NCI-H82 treated with DMSO at 0.1 percent for 48 hours (cell line): ENCODE data around the gene ARHGEF35.
"Not testable (repeated sequence)": the region's sequence is repeated elsewhere in the genome, so short reads cannot be mapped to it uniquely, and the experiment has no call there.

Experiments used
- DNase-seq: peaks from one replicate; lab custom pipeline; 2025; ENCODE audit not compliant: unreplicated experiment; lab: John Stamatoyannopoulos, UW

Gene ARHGEF35

GRCh38 chr7:144179165-144179479 is 16.5 kb downstream of the ARHGEF35 start:
- not testable (repeated sequence) for DNase-seq

DNA sequence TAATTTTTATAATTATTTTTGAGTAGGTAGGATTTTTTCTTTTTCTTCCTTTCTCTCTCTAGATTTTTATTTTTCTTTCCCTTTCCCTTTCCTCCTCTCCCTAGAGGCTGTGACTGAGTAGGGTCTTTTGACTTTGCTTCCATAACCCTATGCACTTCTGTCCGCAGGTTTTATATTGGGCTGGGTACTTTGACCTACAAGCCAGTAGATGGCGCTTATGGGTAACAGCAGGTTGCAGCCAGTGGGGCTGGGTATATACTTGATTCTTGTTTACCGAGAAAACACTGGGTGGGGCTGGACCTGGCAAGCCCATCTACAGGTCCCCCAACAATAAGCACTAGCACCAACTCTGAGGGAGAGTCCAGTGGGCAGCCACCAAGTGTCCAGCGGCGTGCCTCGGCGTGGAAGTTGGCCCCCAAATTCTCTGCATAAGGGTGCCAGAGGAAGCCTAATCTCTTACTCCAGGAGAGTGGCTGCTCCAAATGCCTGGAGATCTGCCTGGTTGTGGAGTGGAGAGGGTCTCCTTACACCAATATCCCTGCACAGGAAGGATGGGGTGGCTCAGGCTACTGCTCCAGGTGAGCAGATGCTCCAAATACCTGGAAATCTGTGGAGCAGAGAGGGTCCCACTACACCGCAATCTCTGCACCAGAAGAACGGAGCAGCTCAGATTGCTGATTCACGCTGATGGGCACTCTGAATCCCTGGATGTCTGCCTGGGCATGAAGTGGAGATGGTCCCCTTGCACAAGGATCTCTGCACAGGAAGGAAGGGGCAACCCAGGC is 17.1 kb downstream of the ARHGEF35 start:
- not testable (repeated sequence) for DNase-seq

GRCh38 chr7:144174613-144175012 is 21.0 kb downstream of the ARHGEF35 start:
- DNase-seq, result no peak

GRCh38 chr7:144171594-144172350 is 23.9 kb downstream of the ARHGEF35 start:
- not testable (repeated sequence) for DNase-seq

DNA sequence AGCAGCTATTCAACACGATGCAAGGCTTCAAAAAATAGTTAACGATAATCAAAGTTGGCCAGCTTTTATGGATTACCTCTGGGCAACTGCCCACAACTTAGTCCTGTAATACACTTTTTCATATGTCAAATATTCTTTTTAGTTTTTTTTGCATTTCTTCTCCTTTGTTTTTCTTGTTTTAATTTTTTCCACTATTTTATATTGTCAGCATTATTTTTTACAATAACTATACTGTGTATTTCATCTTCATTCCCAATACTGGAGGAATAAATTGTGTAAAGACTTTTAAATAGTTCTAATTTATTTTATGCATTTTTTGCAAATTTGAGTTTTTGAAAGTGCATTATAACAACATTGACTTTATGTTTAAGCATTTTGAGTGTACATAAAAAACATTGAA is 30.8 kb downstream of the ARHGEF35 start:
- DNase-seq, result no peak

DNA sequence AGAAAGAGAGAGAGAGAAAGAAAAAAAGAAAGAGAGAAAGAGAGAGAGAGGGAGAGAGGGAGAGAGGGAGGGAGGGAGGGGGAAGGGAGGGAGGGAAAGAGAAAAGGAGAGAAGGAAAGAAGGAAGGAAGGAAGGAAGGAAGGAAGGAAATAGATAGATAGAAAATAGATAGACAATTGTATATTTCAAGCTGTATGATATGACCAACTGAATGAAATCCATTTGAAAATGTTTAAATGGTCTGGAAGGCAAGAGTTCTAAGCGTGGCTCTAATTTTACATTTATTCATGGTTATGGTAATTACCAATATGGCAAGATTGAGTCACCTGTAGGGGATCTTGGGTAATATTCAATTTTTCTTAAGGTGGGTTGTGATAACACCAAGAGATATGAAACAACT is 36.8 kb downstream of the ARHGEF35 start:
- no peak for DNase-seq

DNA sequence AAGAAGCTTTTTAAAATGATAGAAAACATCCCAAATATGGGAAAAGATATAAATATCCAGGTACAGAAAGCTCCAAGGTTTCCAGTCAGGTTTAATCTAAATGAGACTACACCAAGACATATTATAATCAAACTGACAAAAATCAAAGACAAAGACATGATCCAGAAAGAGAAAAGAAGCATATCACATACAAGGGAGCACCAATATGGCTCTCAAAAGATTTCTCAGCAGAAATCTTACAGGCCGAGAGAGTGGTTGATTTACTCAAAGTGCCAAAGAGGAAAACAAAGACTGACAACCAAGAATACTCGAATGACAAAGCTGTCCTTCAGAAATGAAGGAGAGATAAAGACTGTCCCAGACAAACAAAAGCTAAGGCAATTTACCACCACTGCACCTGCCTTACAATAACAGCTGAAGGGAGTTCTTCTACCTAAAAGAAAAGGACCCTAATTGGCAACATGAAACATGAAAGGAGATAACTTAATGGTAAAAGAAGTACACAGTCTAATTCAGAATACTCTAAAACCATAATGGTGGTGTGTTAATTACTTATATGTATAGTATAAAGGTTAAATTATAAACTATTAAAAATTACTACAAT is 47.3 kb downstream of the ARHGEF35 start:
- DNase-seq, result no peak

DNA sequence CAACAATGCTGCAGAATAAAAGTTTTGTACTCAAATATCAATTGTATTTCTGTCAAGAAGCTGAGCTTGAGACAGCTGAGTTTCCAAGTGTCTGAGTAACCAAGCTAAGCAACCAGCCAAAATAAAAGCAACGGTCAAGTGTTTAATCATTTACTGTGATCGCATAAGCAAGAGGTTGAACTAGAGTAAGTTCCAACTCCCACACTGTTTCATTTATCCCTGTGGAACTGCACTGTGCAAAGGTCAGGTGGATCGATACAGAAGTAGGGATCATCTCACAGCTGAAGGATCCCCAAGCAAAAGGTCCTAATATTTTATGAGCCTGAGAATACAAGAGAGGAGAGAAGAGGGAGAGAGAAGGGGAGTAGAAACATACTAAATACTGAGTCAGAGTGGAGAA is 51.2 kb downstream of the ARHGEF35 start:
- DNase-seq, result no peak

GRCh38 chr7:144142187-144142586 is 53.4 kb downstream of the ARHGEF35 start:
- no peak for DNase-seq

DNA sequence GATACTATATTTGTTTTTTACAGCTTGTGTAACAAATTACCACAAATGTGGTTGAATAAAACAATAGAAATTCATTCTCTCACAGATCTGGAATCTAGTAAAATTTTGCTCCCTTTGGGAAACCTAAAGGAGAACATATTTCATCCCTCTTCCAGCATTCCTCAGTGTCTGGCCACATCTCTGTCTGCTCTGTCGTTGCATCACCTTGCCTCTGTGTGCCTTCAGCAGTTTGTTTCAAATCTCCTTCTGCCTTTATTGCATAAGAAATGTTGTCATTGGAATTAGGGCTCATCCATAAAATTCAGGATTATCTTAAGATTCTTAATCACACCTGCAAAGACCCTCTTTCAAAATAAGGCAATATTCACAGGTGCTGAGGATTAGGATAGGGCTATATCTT is 58.1 kb downstream of the ARHGEF35 start:
- no peak for DNase-seq
